HepG2 (cell line): ENCODE results near the gene CILP2. TPM values are rescaled to one million over a fixed set of nuclear protein-coding genes. Genes with fewer than 3 reads are reported as not detected.
A peak's percentile ranks its signal among the peaks of the same experiment; 100 is the strongest.

ENCODE experiments used
- AGO1 ChIP-seq: fragments of 200-400 bp; formaldehyde crosslinking; IDR thresholded peaks from 2 replicates; pipeline ENCODE4 v1.6.1; 2017; ENCODE audit warnings: mild to moderate bottlenecking, low read depth, low read length, moderate library complexity; ENCODE audit not compliant: poor library complexity, severe bottlenecking
- CHD2 ChIP-seq: IDR thresholded peaks from 2 replicates; pipeline ENCODE4 v1.6.1; 2011; ENCODE audit warnings: low read depth, low read length, improper control_type of control experiment
- DMAP1 ChIP-seq: IDR thresholded peaks from 2 replicates; pipeline ENCODE4 v1.6.1; 2016
- JUN ChIP-seq: sonication (generic); formaldehyde crosslinking; IDR thresholded peaks from 2 replicates; pipeline ENCODE4 v1.4.0; 2020; ENCODE audit warnings: mild to moderate bottlenecking, missing genetic modification reagents
- MAZ ChIP-seq, 2 experiments: sonication (generic) in 1 of 2; formaldehyde crosslinking in 1 of 2; IDR thresholded peaks; 2 replicates each; pipeline versions ENCODE4 v1.5.0 to v1.6.1; 2012 to 2020; ENCODE audit warnings: low read depth in 2 of 2, mild to moderate bottlenecking in 2 of 2, borderline replicate concordance in 1 of 2, improper control_type of control experiment in 1 of 2, low read length in 1 of 2, missing genetic modification reagents in 1 of 2, moderate library complexity in 1 of 2
- PITX1 ChIP-seq: sonication (generic); formaldehyde crosslinking; IDR thresholded peaks from 2 replicates; pipeline ENCODE4 v1.5.1; 2020; ENCODE audit warnings: mild to moderate bottlenecking, missing genetic modification reagents
- RFXANK ChIP-seq: IDR thresholded peaks from 2 replicates; pipeline ENCODE4 v1.6.1; 2016
- SAFB2 ChIP-seq: sonication (generic); formaldehyde crosslinking; IDR thresholded peaks from 2 replicates; pipeline ENCODE4 v1.5.1; 2020; ENCODE audit warnings: missing genetic modification reagents, low read depth, mild to moderate bottlenecking, borderline replicate concordance
- SIN3A ChIP-seq: IDR thresholded peaks from 2 replicates; pipeline ENCODE4 v1.6.1; 2011; ENCODE audit warnings: low read depth, mild to moderate bottlenecking, control low read depth, low read length, borderline replicate concordance
- SRSF4 ChIP-seq: fragments of 200-400 bp; formaldehyde crosslinking; IDR thresholded peaks from one replicate; pipeline ENCODE4 v1.6.1; 2018; ENCODE audit warnings: mild to moderate bottlenecking, low read depth, low read length, moderate library complexity; ENCODE audit not compliant: poor library complexity, severe bottlenecking
- SUZ12 ChIP-seq: fragments of 150-350 bp; IDR thresholded peaks from 2 replicates; pipeline ENCODE4 v1.6.1; 2014; ENCODE audit warnings: low read depth, low read length
- TP53 ChIP-seq: sonication (generic); formaldehyde crosslinking; conservative IDR thresholded peaks from 2 replicates; pipeline ENCODE4 v1.4.0; 2020; ENCODE audit warnings: missing genetic modification reagents
- U2AF1 ChIP-seq: fragments of 200-400 bp; formaldehyde crosslinking; optimal IDR thresholded peaks from 2 replicates; pipeline ENCODE3; 2017; ENCODE audit warnings: mild to moderate bottlenecking, low read depth, low read length
- YY1 ChIP-seq: IDR thresholded peaks from 2 replicates; pipeline ENCODE4 v1.6.1; 2011; ENCODE audit warnings: low read length, low read depth, moderate library complexity, mild to moderate bottlenecking; ENCODE audit not compliant: insufficient read depth, insufficient replicate concordance
- ZC3H13 ChIP-seq: sonication (generic); formaldehyde crosslinking; IDR thresholded peaks from 2 replicates; pipeline ENCODE4 v1.8.1; 2023; ENCODE audit warnings: mild to moderate bottlenecking, missing genetic modification reagents, moderate library complexity
- ZMYM4 ChIP-seq: sonication (generic); formaldehyde crosslinking; IDR thresholded peaks from 2 replicates; pipeline ENCODE4 v1.8.1; 2023; ENCODE audit warnings: mild to moderate bottlenecking, missing genetic modification reagents
- ZNF20 ChIP-seq: sonication (generic); formaldehyde crosslinking; IDR thresholded peaks from 2 replicates; pipeline ENCODE4 v1.4.0; 2020; ENCODE audit warnings: mild to moderate bottlenecking, moderate library complexity, missing genetic modification reagents
- ZNF326 ChIP-seq: sonication (generic); formaldehyde crosslinking; IDR thresholded peaks from 2 replicates; pipeline ENCODE4 v1.4.0; 2020; ENCODE audit warnings: missing genetic modification reagents, borderline replicate concordance
- ZNF33B ChIP-seq: sonication (generic); formaldehyde crosslinking; IDR thresholded peaks from 2 replicates; pipeline ENCODE4 v1.5.1; 2020; ENCODE audit warnings: mild to moderate bottlenecking, missing genetic modification reagents
- ZNF468 ChIP-seq: sonication (generic); formaldehyde crosslinking; IDR thresholded peaks from 2 replicates; pipeline ENCODE4 v1.8.0; 2022; ENCODE audit warnings: mild to moderate bottlenecking, moderate library complexity, missing genetic modification reagents
- ZNF713 ChIP-seq: sonication (generic); formaldehyde crosslinking; IDR thresholded peaks from 2 replicates; pipeline ENCODE4 v1.4.0; 2020; ENCODE audit warnings: mild to moderate bottlenecking, missing genetic modification reagents
- ZNF724P ChIP-seq: sonication (generic); formaldehyde crosslinking; IDR thresholded peaks from 2 replicates; pipeline ENCODE4 v1.8.0; 2022; ENCODE audit warnings: missing genetic modification reagents, borderline replicate concordance
- polyA plus RNA-seq, 8 experiments: library from polyadenylated mRNA; depleted of rRNA in 3 of 8; stranded (reverse) in 7 of 8; unstranded in 1 of 8; fragments of >200 nt; fragmentation: Illumina TruSeq in 4 of 8; extraction: Trizol in 4 of 8; gene quantifications; 2 replicates each; pipeline versions ENCODE4 v1.2.1 to v1.2.3, GENCODE V29; 2011 to 2016; ENCODE audit warnings: low read depth in 4 of 8, missing spikeins in 1 of 8, mixed read lengths in 1 of 8; ENCODE audit not compliant: insufficient read depth in 1 of 8
- total RNA-seq, 5 experiments: library from RNA; depleted of rRNA; stranded (reverse); fragments of >200 nt; fragmentation: Illumina TruSeq; extraction: Trizol; gene quantifications; 2 replicates each; pipeline ENCODE4 v1.2.3, GENCODE V29; 2016; ENCODE audit warnings: low read depth in 1 of 5
- TF ChIP-seq, protein P1 (sequence below): sonication (generic); formaldehyde crosslinking; IDR thresholded peaks from 2 replicates; pipeline ENCODE4 v1.8.0; 2022; ENCODE audit warnings: missing genetic modification reagents, mild to moderate bottlenecking, moderate library complexity, borderline replicate concordance
- TF ChIP-seq, protein P2 (sequence below): IDR thresholded peaks from 2 replicates; pipeline ENCODE4 v1.4.0; 2020; ENCODE audit warnings: mild to moderate bottlenecking, missing genetic modification reagents

The CILP2 gene
- total and polyA plus RNA-seq, 2 of the 13 experiments (the other 11 are each of a cell fraction or from before 2014, with no cell fraction given) = 0.09 to 0.37 TPM

DNA sequence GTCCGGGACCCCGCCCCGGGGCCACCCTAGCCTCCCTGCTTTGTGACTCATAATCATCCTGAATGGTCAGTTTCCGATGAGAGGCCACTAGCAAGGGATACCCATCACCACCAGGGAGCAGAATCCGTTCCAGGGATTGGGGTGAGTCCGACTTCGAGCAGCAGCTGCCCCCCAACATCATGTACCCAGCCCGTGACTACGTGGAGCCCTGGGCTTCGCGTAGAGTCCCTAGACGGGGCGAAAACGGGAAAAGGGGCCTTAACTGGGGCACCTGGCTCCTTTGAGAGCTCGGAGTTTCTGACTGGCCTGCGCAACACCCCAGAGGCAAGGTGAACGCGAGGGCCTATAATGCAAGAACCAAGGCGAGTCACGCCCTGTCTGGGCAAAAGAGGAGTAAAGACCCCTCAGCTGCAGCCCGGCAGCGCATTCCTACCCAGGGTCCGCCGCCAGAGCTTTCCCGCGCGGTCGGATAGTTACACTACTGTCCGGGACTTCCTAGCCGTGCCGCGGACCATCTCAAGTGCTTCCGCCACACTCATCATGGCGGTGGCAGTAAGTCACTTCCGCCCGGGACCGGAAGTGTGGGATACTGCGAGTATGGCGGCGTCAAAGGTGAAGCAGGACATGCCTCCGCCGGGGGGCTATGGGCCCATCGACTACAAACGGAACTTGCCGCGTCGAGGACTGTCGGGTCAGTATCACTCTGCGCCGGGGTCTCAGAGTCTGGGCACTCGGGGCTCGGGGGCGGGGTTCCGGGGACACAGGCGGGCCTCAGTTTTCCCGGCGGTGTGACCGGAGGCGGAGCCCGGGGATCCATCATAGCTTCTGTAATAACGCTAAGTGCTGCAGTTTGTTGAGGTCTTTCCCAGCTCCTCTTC is 22.2 kb upstream of the CILP2 start, which contains the start of gene NDUFA13 (continued):
- TF ChIP-seq ZNF713 (CRISPR knock-in tag) (no peak), JUN (CRISPR knock-in tag) (peak; percentile 52; the same call in 1 of the 2 replicates), ZNF33B (CRISPR knock-in tag) (0 out of 2 replicates have a peak, but pooled peaks have one; percentile 56), YY1 (peak; percentile 100), U2AF1 (no peak), AGO1 (no peak), RFXANK (CRISPR knock-in tag) (no peak), ZNF326 (CRISPR knock-in tag) (no peak), TP53 (CRISPR knock-in tag) (no peak), CHD2 (peak; percentile 53), ZNF724P (0 out of 2 replicates have a peak, but pooled peaks have one; percentile 37), ZMYM4 (CRISPR knock-in tag) (peak; percentile 71), DMAP1 (CRISPR knock-in tag) (peak; percentile 88; the same call in 1 of the 2 replicates), SRSF4 (no peak), ZC3H13 (CRISPR knock-in tag) (0 out of 2 replicates have a peak, but pooled peaks have one; percentile 66), ZNF20 (CRISPR knock-in tag) (no peak), MAZ (IDR thresholded peaks at IDR 0.05; ENCODE audit: borderline replicate concordance, low read depth, low read length) (no peak), MAZ (CRISPR knock-in tag; IDR thresholded peaks at IDR 0.05; ENCODE audit: low read depth) (peak; percentile 71), SIN3A (peak; percentile 91), SAFB2 (CRISPR knock-in tag) (no peak), PITX1 (CRISPR knock-in tag) (no peak), ZNF468 (CRISPR knock-in tag) (no peak), SUZ12 (no peak)
- TF ChIP-seq, protein P1, sequence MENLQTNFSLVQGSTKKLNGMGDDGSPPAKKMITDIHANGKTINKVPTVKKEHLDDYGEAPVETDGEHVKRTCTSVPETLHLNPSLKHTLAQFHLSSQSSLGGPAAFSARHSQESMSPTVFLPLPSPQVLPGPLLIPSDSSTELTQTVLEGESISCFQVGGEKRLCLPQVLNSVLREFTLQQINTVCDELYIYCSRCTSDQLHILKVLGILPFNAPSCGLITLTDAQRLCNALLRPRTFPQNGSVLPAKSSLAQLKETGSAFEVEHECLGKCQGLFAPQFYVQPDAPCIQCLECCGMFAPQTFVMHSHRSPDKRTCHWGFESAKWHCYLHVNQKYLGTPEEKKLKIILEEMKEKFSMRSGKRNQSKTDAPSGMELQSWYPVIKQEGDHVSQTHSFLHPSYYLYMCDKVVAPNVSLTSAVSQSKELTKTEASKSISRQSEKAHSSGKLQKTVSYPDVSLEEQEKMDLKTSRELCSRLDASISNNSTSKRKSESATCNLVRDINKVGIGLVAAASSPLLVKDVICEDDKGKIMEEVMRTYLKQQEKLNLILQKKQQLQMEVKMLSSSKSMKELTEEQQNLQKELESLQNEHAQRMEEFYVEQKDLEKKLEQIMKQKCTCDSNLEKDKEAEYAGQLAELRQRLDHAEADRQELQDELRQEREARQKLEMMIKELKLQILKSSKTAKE (CRISPR knock-in tag) = no peak
- TF ChIP-seq, protein P2, sequence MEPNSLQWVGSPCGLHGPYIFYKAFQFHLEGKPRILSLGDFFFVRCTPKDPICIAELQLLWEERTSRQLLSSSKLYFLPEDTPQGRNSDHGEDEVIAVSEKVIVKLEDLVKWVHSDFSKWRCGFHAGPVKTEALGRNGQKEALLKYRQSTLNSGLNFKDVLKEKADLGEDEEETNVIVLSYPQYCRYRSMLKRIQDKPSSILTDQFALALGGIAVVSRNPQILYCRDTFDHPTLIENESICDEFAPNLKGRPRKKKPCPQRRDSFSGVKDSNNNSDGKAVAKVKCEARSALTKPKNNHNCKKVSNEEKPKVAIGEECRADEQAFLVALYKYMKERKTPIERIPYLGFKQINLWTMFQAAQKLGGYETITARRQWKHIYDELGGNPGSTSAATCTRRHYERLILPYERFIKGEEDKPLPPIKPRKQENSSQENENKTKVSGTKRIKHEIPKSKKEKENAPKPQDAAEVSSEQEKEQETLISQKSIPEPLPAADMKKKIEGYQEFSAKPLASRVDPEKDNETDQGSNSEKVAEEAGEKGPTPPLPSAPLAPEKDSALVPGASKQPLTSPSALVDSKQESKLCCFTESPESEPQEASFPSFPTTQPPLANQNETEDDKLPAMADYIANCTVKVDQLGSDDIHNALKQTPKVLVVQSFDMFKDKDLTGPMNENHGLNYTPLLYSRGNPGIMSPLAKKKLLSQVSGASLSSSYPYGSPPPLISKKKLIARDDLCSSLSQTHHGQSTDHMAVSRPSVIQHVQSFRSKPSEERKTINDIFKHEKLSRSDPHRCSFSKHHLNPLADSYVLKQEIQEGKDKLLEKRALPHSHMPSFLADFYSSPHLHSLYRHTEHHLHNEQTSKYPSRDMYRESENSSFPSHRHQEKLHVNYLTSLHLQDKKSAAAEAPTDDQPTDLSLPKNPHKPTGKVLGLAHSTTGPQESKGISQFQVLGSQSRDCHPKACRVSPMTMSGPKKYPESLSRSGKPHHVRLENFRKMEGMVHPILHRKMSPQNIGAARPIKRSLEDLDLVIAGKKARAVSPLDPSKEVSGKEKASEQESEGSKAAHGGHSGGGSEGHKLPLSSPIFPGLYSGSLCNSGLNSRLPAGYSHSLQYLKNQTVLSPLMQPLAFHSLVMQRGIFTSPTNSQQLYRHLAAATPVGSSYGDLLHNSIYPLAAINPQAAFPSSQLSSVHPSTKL (CRISPR knock-in tag) = peak; percentile 39; the same call in 1 of the 2 replicates
